ENCODE data around the gene UCHL3.

UCHL3 gene

DNA sequence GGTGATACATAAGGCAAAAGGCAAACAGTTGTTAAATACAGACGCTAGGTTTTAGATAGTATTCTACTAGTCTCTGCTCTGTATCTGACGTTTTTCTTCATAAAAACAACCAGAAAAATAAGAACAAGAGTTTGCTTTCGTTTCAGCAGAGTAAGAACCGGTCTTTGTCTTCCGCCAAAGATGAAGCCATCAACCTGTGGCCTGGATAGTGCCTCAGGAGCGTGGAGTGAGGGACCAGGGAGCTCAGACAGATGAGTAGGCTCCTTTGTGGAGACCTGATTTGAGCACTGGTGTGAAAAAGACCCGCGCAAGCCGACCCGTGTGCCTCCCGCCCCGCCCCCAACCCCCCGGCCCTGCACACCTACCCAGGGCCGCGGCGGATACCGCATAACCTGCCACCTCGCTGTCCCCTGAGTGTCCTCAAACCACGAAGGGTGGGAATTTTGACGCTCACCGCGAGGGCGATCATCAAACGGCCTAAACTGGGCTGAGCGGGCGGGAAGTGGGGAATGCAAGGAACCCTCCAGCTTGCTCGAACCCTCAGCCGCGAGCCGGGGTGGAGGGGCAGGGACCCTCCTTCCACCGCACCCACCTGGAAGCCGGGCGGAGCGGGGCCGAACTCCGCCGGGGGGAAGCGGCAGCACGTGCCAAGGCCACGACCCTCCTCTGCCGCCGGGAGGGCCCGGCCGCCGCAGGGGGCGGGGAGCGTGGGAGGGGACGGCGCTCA is 85.7 kb downstream of the UCHL3 start:
- Mint-ChIP-seq H3K4me3 (peak overlapping the region; percentile 58), H3K4me1 (peaks cover 12% of the 10 kb centered on the region), H3K27ac (no peak overlapping the region), H3K36me3 (no peaks in the 10 kb centered on the region), H3K27me3 (peaks cover 4% of the 10 kb centered on the region), H3K9me3 (no peaks in the 10 kb centered on the region)

DNA sequence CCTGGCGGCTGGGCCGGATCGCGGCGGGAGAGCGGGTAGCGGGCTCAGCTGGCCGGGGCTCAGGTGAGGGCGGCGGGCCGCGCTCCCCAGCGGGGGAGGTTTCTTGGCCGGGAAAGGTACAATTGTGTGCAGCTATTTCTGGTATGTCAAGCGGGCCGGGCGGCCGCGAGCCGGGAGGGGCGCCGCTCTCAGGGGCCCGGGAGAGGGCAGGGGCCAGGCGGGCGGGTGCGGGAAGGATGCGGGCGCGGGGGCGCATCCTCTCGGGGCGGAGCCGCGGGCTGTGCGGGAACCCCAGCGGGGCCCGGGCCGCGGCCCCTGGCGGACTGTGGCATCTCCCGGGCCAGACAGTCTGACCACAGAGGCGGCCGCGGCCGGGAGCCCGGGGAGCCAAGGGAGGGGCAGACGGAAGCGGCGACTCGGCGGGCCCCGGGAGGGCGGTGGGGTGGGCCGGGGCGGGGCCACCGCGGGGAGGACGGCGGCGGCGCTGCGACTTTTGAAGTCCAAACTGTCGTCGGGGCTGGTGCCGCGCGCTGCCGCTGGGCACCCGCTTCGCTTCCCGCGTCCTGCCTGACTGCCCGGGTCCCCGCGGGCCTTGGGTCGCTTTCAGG is 86.3 kb downstream of the UCHL3 start, which contains the start of gene LMO7:
TSS of gene LMO7 (plus strand) at position 503 of the 608 bp plus-strand sequence. CDS start 328 bp downstream, outside the sequence.
- peak within 1 kb of the TSS; percentile 82 for H3K4me3 Mint-ChIP-seq

DNA sequence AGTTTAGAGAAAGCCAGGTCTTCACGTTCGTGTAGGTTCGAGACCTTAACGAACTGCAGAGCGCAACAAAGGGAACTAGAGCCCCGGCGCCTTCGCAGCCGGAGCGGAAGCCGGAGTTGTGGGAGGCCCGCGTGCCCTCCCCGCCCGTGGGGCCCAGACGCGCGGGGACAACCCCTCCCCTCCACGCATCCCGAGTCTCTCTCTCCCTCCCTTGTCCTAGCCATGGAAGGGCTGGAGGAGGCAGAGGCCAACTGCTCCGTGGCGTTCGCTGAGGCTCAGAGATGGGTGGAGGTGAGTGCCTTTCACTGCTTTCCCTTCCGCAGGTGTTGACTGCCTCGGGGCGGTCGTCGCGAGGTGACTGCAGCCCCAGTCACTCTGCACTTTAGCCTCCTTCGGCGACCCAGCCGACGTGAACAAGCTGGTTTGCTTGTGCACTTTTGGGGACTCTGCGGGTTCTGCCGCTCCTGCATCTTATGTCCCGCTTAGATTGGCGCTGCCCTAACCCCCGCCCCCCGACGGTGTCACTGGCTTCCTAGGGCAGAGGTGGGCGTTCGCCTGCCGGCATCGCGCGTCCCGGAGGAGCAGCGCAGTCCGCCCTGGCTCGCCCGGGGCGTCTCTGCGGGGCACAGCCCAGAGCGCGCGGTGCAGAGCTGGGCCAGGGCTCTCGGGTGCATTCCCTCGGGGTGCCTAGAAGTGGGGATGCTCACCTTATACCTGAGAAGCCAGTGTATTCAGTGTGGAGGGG is 87.0 kb downstream of the UCHL3 start:
- peaks cover 12% of the 10 kb centered on the region for H3K4me1 Mint-ChIP-seq
- H3K4me3 Mint-ChIP-seq, result peak overlapping the region; percentile 82
- no peaks in the 10 kb centered on the region for H3K9me3 Mint-ChIP-seq
- H3K27ac Mint-ChIP-seq, result no peak overlapping the region
- H3K36me3 Mint-ChIP-seq, result peaks cover 1% of the 10 kb centered on the region
- peaks cover 4% of the 10 kb centered on the region for H3K27me3 Mint-ChIP-seq

More for the DNA sequence above, 86.3 kb downstream of the UCHL3 start, which contains the start of gene LMO7:
- Mint-ChIP-seq H3K4me1 (peaks cover 12% of the 10 kb centered on the region), H3K27ac (no peak within 1 kb of the TSS), H3K36me3 (peaks cover 1% of the 10 kb centered on the region), H3K9me3 (no peaks in the 10 kb centered on the region), H3K27me3 (peaks cover 4% of the 10 kb centered on the region)

DNA sequence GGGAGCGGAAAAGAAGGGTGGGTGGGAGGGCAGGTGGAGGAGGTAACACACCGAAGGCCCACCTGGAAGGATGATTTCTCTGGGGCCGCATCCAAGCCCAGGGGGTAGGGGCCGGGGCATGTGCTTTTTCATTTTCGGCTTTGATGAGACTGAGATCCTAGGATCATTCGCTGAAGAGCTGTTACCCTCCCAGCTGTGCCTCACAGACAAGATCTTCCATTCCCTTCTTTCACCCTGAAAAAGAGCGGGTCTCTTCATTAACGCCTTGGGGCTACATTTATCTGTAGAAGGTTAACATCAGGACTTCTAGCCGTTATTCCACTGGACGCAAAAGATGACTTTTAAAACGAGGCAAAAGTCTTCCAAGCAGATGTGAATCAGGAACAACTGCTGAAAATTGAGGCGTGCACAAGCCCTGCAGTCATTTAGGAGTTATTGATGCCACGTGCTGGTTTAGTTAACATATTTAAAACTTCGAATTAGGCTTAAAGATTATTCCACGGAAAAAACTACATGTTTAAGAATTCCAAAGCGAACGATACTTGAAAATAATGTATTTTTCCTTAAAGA is 87.7 kb downstream of the UCHL3 start:
- H3K27ac Mint-ChIP-seq, result no peak overlapping the region
- peaks cover 12% of the 10 kb centered on the region for H3K4me1 Mint-ChIP-seq

DNA sequence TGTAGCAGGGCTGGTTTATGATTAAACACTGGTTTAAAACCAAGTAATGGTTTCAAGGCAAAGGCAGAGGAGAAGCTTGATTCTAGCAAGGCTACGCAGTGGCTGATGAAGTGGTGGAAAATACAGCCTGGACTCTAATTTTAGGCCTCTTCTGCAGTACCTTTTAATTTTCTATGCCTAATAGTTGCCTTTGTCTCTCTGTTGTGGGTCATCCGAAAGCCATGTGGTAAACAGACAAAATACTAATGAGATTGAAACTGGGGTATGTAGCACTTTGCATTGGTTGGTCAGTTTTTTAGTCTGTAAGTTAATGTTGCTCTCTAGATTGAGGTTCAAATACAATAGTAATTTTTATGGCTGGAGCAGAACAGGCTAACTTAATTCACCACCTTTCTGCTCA is 89.9 kb downstream of the UCHL3 start:
- peaks cover 6% of the 10 kb centered on the region for H3K4me1 Mint-ChIP-seq
- no peaks in the 10 kb centered on the region for H3K9me3 Mint-ChIP-seq
- H3K36me3 Mint-ChIP-seq, result peaks cover 1% of the 10 kb centered on the region
- peaks cover 4% of the 10 kb centered on the region for H3K27me3 Mint-ChIP-seq
- no peak overlapping the region for H3K4me3 Mint-ChIP-seq
- no peak overlapping the region for H3K27ac Mint-ChIP-seq

More for the DNA sequence above, 87.7 kb downstream of the UCHL3 start:
- peaks cover 4% of the 10 kb centered on the region for H3K27me3 Mint-ChIP-seq
- no peaks in the 10 kb centered on the region for H3K9me3 Mint-ChIP-seq
- peaks cover 1% of the 10 kb centered on the region for H3K36me3 Mint-ChIP-seq
- peak overlapping the region; percentile 67 for H3K4me3 Mint-ChIP-seq

DNA sequence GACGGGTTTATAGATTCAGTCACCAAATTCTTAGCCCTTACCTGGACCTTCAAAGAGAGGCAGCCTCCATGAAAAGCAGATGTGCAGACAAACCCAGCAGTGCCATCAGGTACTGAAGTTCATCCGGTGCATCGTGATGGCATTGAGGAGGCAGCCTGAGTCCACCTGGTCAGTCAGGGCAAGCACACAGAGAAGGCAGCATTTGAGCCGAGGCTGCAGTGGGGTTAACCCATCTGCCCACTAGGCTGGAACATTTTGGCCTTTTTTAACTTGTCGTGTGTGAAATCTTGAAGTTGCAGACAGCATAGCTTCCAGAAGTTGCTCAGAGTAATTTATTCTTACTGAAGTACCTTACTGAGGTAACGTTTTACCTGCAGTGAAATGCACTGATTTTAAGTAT is 91.4 kb downstream of the UCHL3 start:
- Mint-ChIP-seq H3K4me1 (peaks cover 6% of the 10 kb centered on the region), H3K9me3 (no peaks in the 10 kb centered on the region), H3K4me3 (no peak overlapping the region), H3K27ac (no peak overlapping the region), H3K36me3 (peaks cover 6% of the 10 kb centered on the region), H3K27me3 (peaks cover 4% of the 10 kb centered on the region)

DNA sequence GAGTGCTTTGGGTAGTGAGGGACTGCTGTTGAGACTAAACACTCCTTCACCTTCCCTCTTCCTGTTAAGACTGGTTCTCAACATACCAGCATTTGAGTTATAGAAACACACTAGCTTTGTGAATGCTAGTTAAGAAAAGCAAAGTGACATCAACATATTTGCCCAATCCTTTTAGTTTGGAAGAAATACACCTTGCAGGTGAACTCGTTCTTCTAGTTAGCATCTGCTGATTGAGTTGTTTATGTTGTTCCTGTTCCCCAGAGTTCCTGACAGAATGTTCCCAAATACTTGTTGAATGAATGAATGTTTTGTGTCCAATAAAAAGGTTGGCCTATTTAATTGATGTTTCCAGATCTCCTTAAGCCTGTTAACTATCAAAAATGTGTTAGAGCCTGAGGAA is 93.6 kb downstream of the UCHL3 start:
- Mint-ChIP-seq H3K4me1 (no peaks in the 10 kb centered on the region), H3K27me3 (peaks cover 1% of the 10 kb centered on the region), H3K36me3 (peaks cover 8% of the 10 kb centered on the region), H3K27ac (no peak overlapping the region), H3K9me3 (no peaks in the 10 kb centered on the region), H3K4me3 (no peak overlapping the region)

DNA sequence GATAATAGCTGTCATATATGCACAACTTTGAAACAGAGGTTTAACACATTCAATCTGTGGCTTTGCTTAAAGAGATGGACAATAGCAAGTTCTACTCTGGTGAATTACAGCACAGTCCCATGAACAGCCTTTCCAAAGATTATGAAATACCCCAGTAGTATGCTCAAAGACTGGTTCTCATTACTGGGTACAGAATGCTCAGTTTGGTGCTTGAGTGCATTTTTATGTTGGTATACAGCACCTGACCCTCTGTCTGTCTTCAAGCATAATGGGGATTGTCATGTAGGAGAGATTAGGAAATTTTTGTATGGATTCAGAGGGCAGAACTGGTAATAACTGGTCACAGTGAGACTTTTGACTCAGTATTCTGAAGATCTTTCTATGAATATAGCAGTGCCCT is 94.1 kb downstream of the UCHL3 start:
- Mint-ChIP-seq H3K9me3 (no peaks in the 10 kb centered on the region), H3K27me3 (peaks cover 1% of the 10 kb centered on the region), H3K4me3 (no peak overlapping the region), H3K36me3 (peaks cover 8% of the 10 kb centered on the region), H3K4me1 (no peaks in the 10 kb centered on the region), H3K27ac (no peak overlapping the region)

DNA sequence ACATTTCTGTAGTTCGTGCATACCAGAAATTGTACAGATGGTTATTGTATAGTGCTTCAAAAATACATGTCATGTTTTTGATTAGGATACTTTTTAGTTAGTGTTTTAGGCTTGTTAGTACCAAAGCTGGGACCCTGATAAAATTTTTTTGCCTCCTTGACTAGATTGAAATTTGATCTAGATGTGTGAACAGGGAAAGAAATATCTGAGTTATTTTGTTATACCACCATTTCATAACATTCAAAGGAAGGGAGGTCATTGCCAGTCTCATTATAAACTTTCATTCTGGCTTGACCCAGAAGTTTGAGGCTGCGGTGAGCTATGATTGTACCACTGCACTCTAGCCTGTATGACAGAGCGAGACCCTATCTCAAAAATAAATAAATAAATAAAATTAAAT is 95.5 kb downstream of the UCHL3 start:
- H3K4me3 Mint-ChIP-seq, result no peak overlapping the region
- H3K36me3 Mint-ChIP-seq, result peaks cover 8% of the 10 kb centered on the region
- no peaks in the 10 kb centered on the region for H3K9me3 Mint-ChIP-seq
- no peaks in the 10 kb centered on the region for H3K4me1 Mint-ChIP-seq
- no peaks in the 10 kb centered on the region for H3K27me3 Mint-ChIP-seq
- H3K27ac Mint-ChIP-seq, result no peak overlapping the region

DNA sequence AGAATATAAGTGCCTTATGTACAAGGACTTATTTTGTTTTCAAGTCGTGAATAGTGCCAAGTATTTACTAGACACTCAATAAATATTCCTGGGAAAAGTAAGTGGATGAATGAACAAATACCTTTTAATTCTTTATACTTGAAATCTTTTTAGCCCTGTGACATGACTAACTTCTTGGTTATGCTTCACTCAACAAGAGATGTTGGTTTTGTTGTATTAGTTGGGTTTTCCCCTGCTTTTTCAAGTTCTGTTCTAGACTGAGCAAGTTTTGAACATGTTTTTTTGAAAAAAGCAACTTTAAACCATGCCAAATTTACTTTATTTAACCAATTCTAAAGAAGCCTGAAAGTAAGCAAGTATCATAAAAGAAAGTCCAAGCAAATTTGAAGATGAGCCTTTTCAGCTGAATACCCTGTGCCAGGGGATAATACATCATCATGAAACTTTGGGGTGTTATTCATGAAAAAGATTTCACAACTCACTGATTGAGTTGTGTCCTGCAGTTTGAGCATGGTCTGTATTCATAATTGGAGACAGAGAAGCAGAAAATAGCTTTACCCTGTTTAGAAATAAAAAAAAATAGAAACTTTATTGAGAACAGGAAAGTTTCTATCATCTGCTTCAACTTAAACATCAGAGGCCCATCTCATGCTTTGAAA is 97.7 kb downstream of the UCHL3 start:
- Mint-ChIP-seq H3K27me3 (no peaks in the 10 kb centered on the region), H3K4me3 (no peak overlapping the region), H3K9me3 (no peaks in the 10 kb centered on the region), H3K36me3 (peaks cover 9% of the 10 kb centered on the region), H3K27ac (no peak overlapping the region), H3K4me1 (no peaks in the 10 kb centered on the region)

DNA sequence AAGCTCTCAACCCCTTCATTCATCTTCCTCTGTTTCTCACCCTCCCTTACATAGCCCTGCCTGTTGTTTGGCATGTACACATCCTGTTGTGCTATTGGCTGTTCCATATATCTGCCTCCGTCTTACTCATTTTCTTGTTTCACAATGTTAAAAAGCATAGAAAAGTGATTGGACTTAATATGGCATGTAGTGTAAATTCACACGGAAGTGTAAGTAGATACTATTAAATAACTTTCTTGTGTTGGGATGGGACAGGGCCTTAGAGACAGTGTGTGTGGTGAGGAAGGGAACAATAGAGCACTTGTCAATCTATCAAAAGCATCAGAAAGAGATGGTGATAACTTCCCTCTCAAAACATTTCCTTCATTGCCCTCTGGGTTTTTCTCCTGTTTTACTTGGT is 98.9 kb downstream of the UCHL3 start:
- Mint-ChIP-seq H3K9me3 (no peaks in the 10 kb centered on the region), H3K27ac (no peak overlapping the region), H3K4me3 (no peak overlapping the region), H3K4me1 (no peaks in the 10 kb centered on the region), H3K27me3 (no peaks in the 10 kb centered on the region), H3K36me3 (peaks cover 9% of the 10 kb centered on the region)

DNA sequence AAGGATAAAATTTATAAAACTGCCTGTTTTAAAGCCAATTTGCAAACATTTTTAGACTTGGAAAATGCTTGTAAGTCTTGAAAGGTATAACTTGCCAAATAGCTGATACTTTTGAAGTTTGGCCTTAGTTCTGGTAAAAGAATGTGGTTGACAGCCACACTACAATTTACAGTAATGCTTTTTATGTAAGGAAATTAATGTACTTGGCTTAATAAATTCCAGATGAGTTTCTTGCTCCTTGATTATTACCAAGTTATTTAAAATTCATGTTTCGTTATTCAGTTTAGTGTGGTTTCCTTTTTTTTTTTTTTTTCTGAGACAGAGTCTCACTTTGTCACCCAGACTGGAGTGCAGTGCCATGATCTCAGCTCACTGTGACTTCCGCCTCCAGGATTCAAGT is 101.4 kb downstream of the UCHL3 start:
- Mint-ChIP-seq H3K27ac (no peak overlapping the region), H3K27me3 (no peaks in the 10 kb centered on the region), H3K36me3 (peaks cover 4% of the 10 kb centered on the region), H3K4me1 (no peaks in the 10 kb centered on the region), H3K4me3 (no peak overlapping the region), H3K9me3 (no peaks in the 10 kb centered on the region)

DNA sequence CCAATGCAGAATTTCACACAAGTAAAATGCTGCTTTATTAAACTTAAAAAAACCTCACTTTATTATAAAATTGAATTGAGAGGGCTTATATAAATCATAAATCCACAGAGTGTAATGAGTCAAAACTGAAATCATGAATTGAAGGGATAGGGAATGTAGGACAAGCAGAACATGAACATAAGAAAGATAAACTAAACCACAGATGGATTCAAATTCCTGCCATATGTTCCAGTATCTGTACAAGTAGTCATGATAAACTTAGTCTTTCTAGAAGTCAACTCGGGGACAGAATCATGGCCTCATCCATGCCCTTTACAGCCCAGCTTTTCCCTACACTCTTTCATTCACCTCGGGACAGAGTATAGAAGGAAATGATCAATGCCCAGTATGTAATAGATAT is 103.1 kb downstream of the UCHL3 start:
- Mint-ChIP-seq H3K36me3 (peaks cover 3% of the 10 kb centered on the region), H3K9me3 (no peaks in the 10 kb centered on the region), H3K27ac (no peak overlapping the region), H3K4me3 (no peak overlapping the region), H3K27me3 (no peaks in the 10 kb centered on the region), H3K4me1 (no peaks in the 10 kb centered on the region)
